GM21390 (cell line): ENCODE results near the gene BABAM2.
A peak's percentile ranks its signal among the peaks of the same experiment; 100 is the strongest.

Source experiments
- ATAC-seq: cut with Tn5 transposase; IDR thresholded peaks from one replicate; pipeline ENCODE4 v1.9.1; 2021; ENCODE audit not compliant: unreplicated experiment

The BABAM2 gene

GRCh38 chr2:28271231-28271918, 380.8 kb downstream of the BABAM2 start:
- ATAC-seq = no peak

DNA sequence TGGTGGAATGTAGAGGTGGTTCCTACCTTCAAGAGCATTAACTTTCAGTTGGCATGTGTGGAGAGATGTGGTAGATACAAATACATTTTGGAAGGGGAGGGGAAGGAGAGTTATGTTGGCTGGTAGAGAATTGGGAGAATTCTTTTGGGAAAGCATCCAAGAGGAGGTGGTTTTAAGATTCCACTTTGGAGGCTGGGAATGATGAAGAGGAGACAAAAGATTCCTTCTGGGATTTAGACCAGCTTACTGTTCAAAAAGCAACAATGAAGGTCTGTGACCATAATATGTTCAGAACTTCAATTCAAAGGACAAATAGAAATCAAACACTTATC, 381.4 kb downstream of the BABAM2 start:
- ATAC-seq = no peak

DNA sequence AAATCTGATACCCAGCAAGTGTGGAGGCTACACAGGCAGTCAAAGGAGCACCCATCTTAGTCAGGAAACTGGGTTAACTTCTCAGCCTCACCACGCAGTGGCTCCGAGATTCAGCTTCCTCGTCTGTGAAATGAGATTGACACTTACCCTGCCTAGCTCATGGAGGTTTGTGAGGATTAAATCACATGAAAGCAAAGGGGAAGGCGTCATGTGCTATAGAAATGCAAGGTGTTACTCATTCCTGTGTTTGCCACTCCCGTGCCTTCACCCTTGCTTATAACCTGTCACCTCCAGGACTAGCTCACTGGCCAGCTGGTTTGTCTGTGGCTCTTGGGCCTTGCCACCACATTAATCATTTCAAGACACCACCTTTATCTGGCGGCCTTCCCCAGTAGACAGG, 383.2 kb downstream of the BABAM2 start:
- ATAC-seq = no peak

GRCh38 chr2:28274911-28275685, 384.6 kb downstream of the BABAM2 start:
- ATAC-seq = peak; percentile 45

GRCh38 chr2:28276076-28276618, 385.6 kb downstream of the BABAM2 start:
- no peak for ATAC-seq

GRCh38 chr2:28276807-28277206, 386.3 kb downstream of the BABAM2 start:
- ATAC-seq = no peak

GRCh38 chr2:28277466-28277865, 386.9 kb downstream of the BABAM2 start:
- ATAC-seq = no peak

- no peak for ATAC-seq
Measured at GRCh38 chr2:28279371-28279770, 388.8 kb downstream of the BABAM2 start.

GRCh38 chr2:28280619-28281018, 390.1 kb downstream of the BABAM2 start:
- ATAC-seq = no peak

GRCh38 chr2:28281739-28282138, 391.2 kb downstream of the BABAM2 start:
- no peak for ATAC-seq

GRCh38 chr2:28282248-28282647, 391.7 kb downstream of the BABAM2 start:
- no peak for ATAC-seq

DNA sequence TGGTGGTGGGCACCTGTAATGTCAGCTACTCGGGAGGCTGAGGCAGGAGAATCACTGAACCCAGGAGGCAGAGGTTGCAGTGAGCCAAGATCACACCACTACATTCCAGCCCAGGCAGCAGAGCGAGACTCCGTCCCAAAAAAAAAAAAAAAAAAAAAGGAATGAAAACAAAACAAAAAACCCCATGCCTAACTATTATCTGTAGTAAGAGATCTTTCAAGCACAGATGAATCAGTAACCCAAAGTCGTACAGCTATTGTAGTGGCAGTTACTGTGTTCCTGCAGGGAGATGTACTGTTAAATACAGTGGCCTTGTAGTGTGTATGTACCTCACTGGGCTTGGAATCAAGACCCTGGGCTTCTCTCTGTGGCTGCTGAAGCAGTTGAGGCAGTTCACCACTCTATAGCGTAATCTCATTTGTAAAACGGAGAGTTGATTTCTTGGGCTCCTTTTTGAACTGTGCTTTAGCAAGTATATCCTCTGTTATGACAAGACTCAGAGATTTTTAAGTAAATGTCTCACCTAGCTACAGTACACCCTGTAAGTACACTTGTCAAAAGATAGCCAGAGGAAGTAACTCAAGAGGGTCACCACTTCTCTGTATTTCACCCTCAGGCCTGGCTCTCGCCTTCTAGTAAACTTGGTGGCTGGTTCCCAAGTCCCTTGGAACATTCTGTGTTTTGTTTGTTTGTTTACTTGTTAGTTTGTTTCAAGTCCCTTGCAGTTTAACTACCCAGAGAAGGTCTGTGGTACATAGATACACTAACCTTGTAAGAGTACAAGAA, 392.5 kb downstream of the BABAM2 start:
- no peak for ATAC-seq

- ATAC-seq = no peak
Measured at GRCh38 chr2:28283861-28284260, 393.3 kb downstream of the BABAM2 start.

GRCh38 chr2:28286678-28287077, 396.1 kb downstream of the BABAM2 start:
- ATAC-seq = no peak

DNA sequence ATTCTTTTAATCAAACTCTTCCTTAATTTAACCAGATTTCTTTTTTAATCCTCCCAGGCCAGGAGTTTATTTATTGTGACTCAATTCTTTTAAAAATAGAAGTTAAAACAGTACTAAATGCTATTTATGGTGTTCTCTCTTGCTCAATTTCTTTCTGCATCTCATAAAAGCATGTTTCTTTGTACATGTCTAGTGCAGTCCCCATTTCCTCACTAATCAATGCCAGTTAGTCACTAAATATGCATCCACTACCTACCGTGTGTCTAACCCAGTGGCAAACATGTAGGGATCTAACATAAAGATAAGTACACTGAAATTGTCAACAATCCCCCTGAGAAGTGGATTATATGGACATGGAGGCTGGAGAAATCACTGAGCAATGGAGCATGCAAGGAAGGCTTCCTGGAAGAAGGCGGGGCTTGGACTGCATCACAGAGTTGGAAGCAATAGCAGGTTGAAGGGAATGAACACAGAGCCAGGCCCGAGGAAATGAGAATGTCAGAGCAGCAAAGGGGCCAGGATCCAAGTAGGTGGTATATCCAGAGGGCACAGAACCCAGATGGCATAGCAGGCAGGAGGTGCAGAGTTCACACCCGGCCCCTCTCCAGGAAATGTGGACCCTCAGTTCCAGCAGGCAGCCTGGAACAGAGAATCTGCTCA, 396.9 kb downstream of the BABAM2 start:
- no peak for ATAC-seq

DNA sequence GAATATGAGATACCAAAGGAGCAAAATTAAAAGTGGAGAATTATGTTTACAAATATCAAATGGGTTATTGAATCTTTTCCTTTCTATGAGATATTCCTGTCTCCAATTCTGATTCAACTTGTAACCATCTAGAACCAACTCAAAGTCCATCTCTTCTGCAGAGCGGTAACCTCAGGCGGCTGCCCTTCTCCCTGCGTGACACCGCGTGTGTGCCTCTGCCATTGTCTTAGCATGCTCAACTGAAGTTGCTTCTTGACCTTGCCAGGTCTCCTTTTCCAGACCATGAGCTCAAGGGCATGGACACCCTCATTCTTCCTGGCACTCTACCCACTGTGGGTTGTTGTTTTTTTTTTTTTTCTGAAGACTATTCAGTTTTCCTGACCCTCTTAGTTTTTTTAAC, 398.1 kb downstream of the BABAM2 start:
- no peak for ATAC-seq

DNA sequence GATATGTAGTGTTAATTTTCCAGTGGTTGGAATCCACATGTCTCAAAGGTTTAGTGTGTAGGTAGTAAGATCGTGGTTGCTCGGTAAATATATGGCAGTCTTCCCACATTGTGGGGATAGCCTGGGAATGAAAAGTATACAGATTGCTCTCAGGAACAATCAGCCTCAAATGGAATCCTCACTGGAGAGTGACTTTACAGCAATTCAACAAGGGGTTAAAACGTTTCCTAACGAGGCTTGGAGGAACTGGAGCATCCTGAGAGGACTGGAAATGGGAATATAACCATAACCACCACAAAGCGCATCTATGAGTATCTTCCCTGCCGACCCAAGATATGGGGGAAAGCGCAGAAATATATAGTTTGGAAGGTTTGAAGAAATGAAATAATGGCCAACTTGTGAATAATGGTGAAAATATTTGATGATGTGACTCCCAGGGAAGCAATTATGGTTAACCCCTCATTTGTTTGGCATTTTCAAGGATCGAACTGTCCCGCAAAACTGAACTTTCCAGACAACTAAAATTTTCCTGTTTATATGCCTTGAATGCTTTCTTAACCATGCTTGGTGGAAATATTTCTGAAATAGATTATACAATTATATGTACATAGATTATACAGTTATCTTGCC, 401.4 kb downstream of the BABAM2 start:
- no peak for ATAC-seq

DNA sequence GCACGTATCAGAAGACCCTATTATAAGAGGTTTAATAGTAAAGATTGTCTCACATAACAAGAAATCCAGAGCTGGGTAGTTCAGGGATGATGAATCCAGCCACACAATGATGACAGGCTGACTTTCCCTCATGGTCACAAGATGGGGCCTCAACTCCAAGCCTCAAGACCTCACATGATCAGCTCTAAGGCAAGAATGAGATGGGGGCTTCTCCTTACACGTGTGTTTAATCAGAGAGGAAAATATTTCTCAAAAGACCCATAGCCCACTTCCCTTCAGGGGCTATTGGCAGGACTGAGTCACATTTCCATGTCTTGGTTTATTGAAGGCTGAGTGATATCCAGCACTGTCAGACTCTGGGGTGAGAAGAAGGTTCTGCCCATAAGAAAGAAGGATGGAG, 402.0 kb downstream of the BABAM2 start:
- ATAC-seq = no peak

DNA sequence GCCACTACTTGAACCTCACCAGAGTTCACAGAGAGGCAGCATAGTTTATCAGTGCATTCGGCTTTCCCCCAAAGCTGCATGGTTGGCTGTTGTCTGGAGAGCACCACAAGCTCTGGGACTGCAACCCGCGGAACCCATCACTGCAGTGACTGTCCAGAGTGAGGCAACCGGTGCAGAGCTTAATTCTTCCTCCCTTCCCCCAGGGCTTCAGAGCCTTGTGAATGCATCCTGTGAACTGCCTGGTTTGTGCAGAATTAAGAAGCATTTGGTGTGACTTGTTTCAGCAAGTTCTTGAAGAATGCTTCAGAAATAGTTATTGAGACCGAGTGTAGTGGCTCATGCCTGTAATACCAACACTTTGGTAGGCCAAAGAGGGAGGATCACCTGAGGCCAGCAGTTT, 402.9 kb downstream of the BABAM2 start:
- no peak for ATAC-seq

- no peak for ATAC-seq
Measured at GRCh38 chr2:28294451-28294850, 403.9 kb downstream of the BABAM2 start.

GRCh38 chr2:28296243-28296642, 405.7 kb downstream of the BABAM2 start:
- ATAC-seq = no peak
